ENCODE data around the gene TMCC3.

DNA sequence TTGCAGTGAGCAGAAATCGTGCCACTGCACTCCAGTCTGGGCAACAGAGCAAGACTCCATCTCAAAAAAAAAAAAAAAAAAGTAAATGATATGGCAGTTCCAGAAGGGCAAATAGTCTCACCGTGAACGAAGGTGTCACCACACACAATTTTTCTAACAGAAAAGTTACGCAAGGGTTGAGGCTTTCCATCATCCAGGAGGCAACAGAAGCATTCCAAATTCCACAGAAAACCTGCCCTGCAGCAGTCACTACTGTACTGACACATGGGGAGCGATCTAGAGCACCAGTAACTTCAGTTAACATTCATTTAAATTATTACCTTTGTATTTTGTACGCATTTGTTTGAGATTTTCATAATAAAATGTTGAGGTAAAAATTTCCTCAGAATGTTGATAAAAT is 24.8 kb downstream of the TMCC3 start:
- TF ChIP-seq POLR2AphosphoS5 (IDR thresholded peaks at IDR 0.05) (no peak), CTCF (IDR thresholded peaks at IDR 0.05; ENCODE audit: poor library complexity, severe bottlenecking) (no peak), SMC3 (conservative IDR thresholded peaks at IDR 0.05; ENCODE audit: poor library complexity) (no peak), EZH2 (IDR thresholded peaks at IDR 0.05; ENCODE audit: borderline replicate concordance, insufficient read depth, low read length, poor library complexity, severe bottlenecking) (no peak), RAD21 (conservative IDR thresholded peaks at IDR 0.05) (no peak)

Measured in neural cell (in vitro differentiated cells).